ENCODE measurements around the gene PTPN18.

The PTPN18 gene

GRCh38 chr2:130365075-130365474 lies 9.2 kb downstream of the PTPN18 start:
- no peak for DNase-seq (ENCODE audit: low spot score)

GRCh38 chr2:130365963-130366362 lies 10.1 kb downstream of the PTPN18 start:
- DNase-seq (ENCODE audit: low spot score): no peak

GRCh38 chr2:130366720-130367119 lies 10.9 kb downstream of the PTPN18 start:
- no peak for DNase-seq (ENCODE audit: low spot score)

GRCh38 chr2:130368786-130369185 lies 12.9 kb downstream of the PTPN18 start:
- no peak for DNase-seq (ENCODE audit: low spot score)

GRCh38 chr2:130369311-130369964 lies 13.6 kb downstream of the PTPN18 start:
- no peak for DNase-seq (ENCODE audit: low spot score)

- DNase-seq (ENCODE audit: low spot score): no peak
These were observed 14.1 kb downstream of the PTPN18 start for GRCh38 chr2:130369965-130370341.

- DNase-seq (ENCODE audit: low spot score): no peak
These were observed 14.6 kb downstream of the PTPN18 start for GRCh38 chr2:130370490-130370889.

- DNase-seq (ENCODE audit: low spot score): no peak
These were observed 15.8 kb downstream of the PTPN18 start for GRCh38 chr2:130371723-130372054.

- peak; percentile 86 for DNase-seq (ENCODE audit: low spot score)
These were observed 16.4 kb downstream of the PTPN18 start for GRCh38 chr2:130372055-130372832.

GRCh38 chr2:130372833-130373807 lies 17.3 kb downstream of the PTPN18 start:
- DNase-seq (ENCODE audit: low spot score): no peak

- no peak for DNase-seq (ENCODE audit: low spot score)
These were observed 18.0 kb downstream of the PTPN18 start for GRCh38 chr2:130373808-130374365.

- DNase-seq (ENCODE audit: low spot score): no peak
These were observed 18.9 kb downstream of the PTPN18 start for GRCh38 chr2:130374587-130375290.

- no peak for DNase-seq (ENCODE audit: low spot score)
These were observed 19.7 kb downstream of the PTPN18 start for GRCh38 chr2:130375291-130376266.

- no peak for DNase-seq (ENCODE audit: low spot score)
These were observed 20.8 kb downstream of the PTPN18 start for GRCh38 chr2:130376433-130377293.

GRCh38 chr2:130377491-130377890 lies 21.6 kb downstream of the PTPN18 start:
- no peak for DNase-seq (ENCODE audit: low spot score)

GRCh38 chr2:130378206-130378897 lies 22.5 kb downstream of the PTPN18 start:
- DNase-seq (ENCODE audit: low spot score): no peak

- DNase-seq (ENCODE audit: low spot score): no peak
These were observed 23.0 kb downstream of the PTPN18 start for GRCh38 chr2:130378898-130379214.

GRCh38 chr2:130380096-130380934 lies 24.5 kb downstream of the PTPN18 start:
- DNase-seq (ENCODE audit: low spot score): no peak
